Endothelial cell of umbilical vein (primary cell): ENCODE measurements around the gene METRN.

Experiments used
- POLR2A ChIP-seq: IDR thresholded peaks from 2 replicates; pipeline ENCODE4 v1.6.1; 2012; ENCODE audit warnings: low read depth, mild to moderate bottlenecking, control low read depth, low read length
- TF ChIP-seq, protein P1 (sequence below), 2 donors: IDR thresholded peaks; 1 replicate in 1 of 2; 2 replicates in 1 of 2; pipeline ENCODE4 v1.5.1; 2011; ENCODE audit warnings: low read length in 2 of 2, mild to moderate bottlenecking in 2 of 2, moderate library complexity in 2 of 2, control low read depth in 1 of 2, inconsistent platforms in 1 of 2, low read depth in 1 of 2; ENCODE audit not compliant: insufficient read depth in 1 of 2; ENCODE audit errors: extremely low read depth in 1 of 2
- TF ChIP-seq, protein P2 (sequence below): IDR thresholded peaks from 2 replicates; pipeline ENCODE4 v1.6.1; 2011; ENCODE audit not compliant: insufficient read depth, insufficient read length

DNA sequence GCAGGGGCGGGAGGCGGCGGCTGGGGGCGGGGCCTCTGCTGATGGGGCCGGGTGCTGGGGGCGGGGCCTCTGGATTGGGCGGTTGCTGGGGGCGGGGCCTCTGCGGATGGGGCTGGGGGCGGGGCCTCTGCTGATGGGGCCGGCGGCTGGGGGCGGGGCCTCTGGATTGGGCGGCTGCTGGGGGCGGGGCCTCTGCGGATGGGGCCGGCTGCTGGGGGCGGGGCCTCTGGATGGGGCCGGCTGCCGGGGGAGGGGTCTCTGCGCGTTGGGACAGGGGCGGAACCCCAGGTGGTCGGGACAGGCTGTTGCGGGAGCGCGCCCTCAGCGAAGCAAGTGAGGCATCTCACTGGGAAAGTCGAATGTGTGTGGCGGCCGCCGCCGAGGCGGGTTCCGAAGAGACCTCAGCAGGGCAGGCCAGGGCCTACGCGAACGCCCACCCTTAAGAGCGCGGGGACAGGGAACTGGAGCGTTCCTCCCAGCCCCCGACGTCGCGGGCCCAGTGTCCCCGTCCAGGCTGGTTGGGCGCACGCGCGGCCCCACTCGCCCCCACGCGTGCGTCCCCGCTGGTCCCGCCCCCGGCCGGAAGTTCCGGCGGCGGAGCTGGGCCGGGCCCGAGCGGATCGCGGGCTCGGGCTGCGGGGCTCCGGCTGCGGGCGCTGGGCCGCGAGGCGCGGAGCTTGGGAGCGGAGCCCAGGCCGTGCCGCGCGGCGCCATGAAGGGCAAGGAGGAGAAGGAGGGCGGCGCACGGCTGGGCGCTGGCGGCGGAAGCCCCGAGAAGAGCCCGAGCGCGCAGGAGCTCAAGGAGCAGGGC, 34.9 kb upstream of the METRN start, which contains the start of gene STUB1:
- TF ChIP-seq, protein P1, sequence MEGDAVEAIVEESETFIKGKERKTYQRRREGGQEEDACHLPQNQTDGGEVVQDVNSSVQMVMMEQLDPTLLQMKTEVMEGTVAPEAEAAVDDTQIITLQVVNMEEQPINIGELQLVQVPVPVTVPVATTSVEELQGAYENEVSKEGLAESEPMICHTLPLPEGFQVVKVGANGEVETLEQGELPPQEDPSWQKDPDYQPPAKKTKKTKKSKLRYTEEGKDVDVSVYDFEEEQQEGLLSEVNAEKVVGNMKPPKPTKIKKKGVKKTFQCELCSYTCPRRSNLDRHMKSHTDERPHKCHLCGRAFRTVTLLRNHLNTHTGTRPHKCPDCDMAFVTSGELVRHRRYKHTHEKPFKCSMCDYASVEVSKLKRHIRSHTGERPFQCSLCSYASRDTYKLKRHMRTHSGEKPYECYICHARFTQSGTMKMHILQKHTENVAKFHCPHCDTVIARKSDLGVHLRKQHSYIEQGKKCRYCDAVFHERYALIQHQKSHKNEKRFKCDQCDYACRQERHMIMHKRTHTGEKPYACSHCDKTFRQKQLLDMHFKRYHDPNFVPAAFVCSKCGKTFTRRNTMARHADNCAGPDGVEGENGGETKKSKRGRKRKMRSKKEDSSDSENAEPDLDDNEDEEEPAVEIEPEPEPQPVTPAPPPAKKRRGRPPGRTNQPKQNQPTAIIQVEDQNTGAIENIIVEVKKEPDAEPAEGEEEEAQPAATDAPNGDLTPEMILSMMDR (IDR thresholded peaks at IDR 0.05; ENCODE audit: extremely low read depth in 1 of 2, insufficient read depth in 1 of 2, low read depth in 1 of 2, low read length in 2 of 2), result no peak
- peak; percentile 92 for TF ChIP-seq POLR2A
- TF ChIP-seq, protein P2, sequence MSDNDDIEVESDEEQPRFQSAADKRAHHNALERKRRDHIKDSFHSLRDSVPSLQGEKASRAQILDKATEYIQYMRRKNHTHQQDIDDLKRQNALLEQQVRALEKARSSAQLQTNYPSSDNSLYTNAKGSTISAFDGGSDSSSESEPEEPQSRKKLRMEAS, result no peak
